GM13977 (cell line): ENCODE measurements around the gene UNK.

ENCODE experiments used
- DNase-seq: peaks from one replicate; pipeline ENCODE4 v3.0.0; 2012; ENCODE audit warnings: low spot score
- CTCF ChIP-seq: IDR thresholded peaks from 2 replicates; pipeline ENCODE4 v1.5.1; 2012; ENCODE audit warnings: mild to moderate bottlenecking, control low read depth; ENCODE audit not compliant: insufficient read depth; ENCODE audit errors: extremely low read depth, missing control alignments
- in situ Hi-C: fragments of 300-500 bp; cut with MboI; formaldehyde crosslinking; loops from one replicate; pipeline ENCODE4 v1.12.0; 2022; ENCODE audit warnings: low sequenced_read_pairs, low pct_unique_long_range_greater_than_20kb, mixed read lengths, inconsistent platforms; ENCODE audit not compliant: unreplicated experiment

UNK gene

DNA sequence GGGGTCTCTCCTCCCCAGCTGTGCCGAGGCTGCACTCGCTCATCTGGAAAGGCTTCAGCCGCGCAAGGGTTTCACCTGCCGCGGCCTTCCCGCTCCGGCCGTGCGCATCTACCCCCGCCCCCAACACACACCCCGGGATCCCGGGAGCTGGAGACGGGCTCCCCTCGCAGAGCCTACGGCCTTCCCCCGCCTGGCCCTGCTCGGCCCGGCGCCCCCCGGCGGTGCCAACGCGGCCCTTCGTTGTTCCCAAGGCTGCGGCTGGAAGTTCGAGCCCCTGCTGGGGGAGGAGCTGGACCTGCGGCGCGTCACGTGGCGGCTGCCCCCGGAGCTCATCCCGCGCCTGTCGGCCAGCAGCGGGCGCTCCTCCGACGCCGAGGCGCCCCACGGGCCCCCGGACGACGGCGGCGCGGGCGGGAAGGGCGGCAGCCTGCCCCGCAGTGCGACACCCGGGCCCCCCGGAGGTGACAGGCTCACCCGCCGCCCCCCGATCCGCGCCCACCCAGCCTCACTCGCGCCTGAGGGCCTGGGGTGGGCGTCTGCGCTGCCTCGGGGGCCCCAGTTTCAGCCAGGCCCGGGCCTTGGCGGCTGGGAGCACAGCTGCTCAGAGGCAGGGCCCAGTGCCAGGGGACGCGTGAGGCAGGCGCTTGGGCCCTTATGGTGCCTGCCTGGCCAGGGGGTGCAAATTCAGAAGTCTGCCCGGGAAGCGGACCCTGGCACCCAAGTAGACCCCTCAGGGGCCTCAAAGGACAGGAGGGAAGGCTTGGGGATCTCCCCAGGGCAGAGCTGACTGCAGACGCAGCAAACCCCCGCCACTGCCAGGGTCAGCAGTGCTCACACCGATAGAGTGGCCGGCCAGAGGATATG lies 30.9 kb upstream of the UNK start:
- peak; percentile 92 for DNase-seq
- TF ChIP-seq CTCF = peak; percentile 94
- in situ Hi-C loops = no loop called here

DNA sequence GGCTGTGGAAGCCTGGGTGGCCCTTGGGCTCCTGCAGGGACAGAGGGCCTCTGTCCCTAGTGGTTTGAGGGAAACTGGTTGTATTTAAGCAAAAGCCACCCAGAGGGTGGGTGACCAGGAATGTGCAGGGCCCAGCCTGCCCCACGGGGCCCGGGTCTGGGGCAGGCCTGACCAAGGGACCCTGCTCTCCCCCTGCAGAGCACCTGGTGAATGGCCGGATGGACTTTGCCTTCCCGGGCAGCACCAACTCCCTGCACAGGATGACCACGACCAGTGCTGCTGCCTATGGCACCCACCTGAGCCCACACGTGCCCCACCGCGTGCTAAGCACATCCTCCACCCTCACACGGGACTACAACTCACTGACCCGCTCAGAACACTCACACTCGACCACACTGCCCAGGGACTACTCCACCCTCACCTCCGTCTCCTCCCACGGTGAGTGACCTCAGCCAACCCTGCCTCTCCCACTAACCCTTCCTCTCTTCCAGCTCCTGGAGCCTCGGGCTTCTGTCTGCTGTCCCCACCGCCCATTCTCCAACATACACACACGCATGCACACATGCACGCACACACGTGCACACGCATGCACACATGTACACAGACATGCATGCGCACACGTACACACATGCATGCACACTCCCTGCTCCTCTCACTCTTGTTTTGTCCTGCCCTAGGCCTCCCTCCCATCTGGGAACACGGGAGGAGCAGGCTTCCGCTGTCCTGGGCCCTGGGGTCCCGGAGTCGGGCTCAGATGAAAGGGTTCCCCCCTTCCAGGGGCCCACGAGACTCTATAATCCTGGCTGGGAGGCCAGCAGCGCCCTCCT lies 30.0 kb upstream of the UNK start:
- no peak for DNase-seq
- in situ Hi-C loops = no loop called here
- no peak for TF ChIP-seq CTCF

DNA sequence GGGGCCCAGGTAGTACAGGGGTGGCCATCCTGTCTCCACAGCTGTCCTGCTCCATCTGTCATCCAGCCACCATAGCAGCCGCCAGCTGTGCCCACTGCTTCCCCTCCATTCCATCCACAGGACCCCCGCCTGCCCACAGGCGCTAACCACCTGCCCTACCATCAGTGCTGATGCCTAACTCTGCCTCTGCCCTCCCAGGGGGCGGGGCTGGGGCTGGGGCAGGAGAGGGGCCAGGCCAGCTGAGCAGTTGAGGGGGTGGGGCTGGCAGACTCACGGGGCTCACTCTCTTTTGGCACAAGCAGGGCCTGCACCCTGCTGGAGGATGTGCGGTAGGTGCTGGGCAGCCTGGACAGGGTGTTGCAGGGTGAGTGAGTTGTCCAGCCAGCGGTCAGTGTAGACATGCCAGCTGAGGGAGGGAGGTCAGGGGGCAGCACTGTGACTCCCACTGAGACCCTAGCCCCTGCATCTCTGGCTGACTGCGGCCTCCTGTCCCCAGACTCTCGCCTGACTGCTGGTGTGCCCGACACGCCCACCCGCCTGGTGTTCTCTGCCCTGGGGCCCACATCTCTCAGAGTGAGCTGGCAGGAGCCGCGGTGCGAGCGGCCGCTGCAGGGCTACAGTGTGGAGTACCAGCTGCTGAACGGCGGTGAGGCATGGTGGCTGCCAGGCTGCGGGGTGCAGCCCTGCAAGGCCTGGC lies 29.3 kb upstream of the UNK start:
- in situ Hi-C loops = no loop called here
- no peak for DNase-seq
- no peak for TF ChIP-seq CTCF

DNA sequence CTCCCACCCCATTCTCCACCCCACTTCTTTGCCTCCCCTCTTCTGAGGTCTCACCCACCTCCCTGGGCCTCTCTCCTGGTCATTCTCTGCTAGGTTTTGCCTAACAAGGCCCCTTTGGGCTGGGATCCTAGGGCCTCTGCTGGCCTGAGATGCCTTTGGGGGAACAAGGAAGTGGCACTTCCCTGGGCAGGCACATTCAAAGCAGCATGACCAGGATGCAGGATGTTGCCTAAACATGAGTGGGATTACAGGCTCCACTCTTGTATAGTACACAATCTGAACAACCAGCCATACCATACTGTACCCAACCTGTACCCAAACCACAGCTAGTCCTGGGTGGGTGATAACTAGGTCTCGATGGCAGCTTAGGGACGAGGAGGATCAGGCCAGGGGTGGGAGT lies 28.6 kb upstream of the UNK start:
- no peak for DNase-seq
- no peak for TF ChIP-seq CTCF
- in situ Hi-C loops = no loop called here

DNA sequence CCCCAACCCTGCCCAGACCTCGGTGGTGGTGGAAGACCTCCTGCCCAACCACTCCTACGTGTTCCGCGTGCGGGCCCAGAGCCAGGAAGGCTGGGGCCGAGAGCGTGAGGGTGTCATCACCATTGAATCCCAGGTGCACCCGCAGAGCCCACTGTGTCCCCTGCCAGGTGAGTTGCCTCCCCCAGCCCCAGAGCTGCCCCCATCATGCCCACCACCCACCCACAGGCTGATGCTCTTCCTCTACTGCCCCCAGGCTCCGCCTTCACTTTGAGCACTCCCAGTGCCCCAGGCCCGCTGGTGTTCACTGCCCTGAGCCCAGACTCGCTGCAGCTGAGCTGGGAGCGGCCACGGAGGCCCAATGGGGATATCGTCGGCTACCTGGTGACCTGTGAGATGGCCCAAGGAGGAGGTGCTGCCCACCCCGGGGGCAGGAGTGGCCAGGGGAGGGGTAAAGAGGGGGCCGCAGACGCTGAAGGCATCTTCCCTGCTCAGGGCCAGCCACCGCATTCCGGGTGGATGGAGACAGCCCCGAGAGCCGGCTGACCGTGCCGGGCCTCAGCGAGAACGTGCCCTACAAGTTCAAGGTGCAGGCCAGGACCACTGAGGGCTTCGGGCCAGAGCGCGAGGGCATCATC lies 28.0 kb upstream of the UNK start:
- in situ Hi-C loops = no loop called here
- TF ChIP-seq CTCF = no peak
- DNase-seq = no peak
